Retinal pigment epithelial cell (primary cell): ENCODE results near the gene PIM3.

Experiments
- DNase-seq: peaks from one replicate; pipeline ENCODE4 v3.0.0-alpha.2; 2010; ENCODE audit warnings: low read depth
- H3K4me3 ChIP-seq: 2 replicates; pipeline ENCODE4 v1.5.1; 2011; ENCODE audit warnings: mild to moderate bottlenecking, low read length, control low read depth, moderate library complexity
- CTCF ChIP-seq: conservative IDR thresholded peaks from 2 replicates; pipeline ENCODE4 v1.5.1; 2011; ENCODE audit warnings: low read depth, low read length, control low read depth, inconsistent platforms

PIM3 gene

GRCh38 chr22:49954991-49955580, 5.5 kb upstream of the PIM3 start:
- DNase-seq, result no peak
- no peak overlapping the region for H3K4me3 ChIP-seq
- TF ChIP-seq CTCF, result no peak

- no peak for TF ChIP-seq CTCF
- H3K4me3 ChIP-seq, result no peak overlapping the region
- DNase-seq, result no peak
Measured at GRCh38 chr22:49955581-49956417, 4.8 kb upstream of the PIM3 start.

- no peak for DNase-seq
- no peak overlapping the region for H3K4me3 ChIP-seq
- no peak for TF ChIP-seq CTCF
Measured at GRCh38 chr22:49956418-49956770, 4.2 kb upstream of the PIM3 start.

- no peak overlapping the region for H3K4me3 ChIP-seq
- no peak for DNase-seq
- TF ChIP-seq CTCF, result no peak
Measured at GRCh38 chr22:49956914-49957825, 3.4 kb upstream of the PIM3 start.

GRCh38 chr22:49957826-49958365, 2.7 kb upstream of the PIM3 start:
- TF ChIP-seq CTCF, result no peak
- H3K4me3 ChIP-seq, result no peak overlapping the region
- DNase-seq, result no peak

- no peak overlapping the region for H3K4me3 ChIP-seq
- no peak for TF ChIP-seq CTCF
- no peak for DNase-seq
Measured at GRCh38 chr22:49958366-49958921, 2.1 kb upstream of the PIM3 start.
